ENCODE data around the gene ANXA11. TPM values are rescaled to one million over a fixed set of nuclear protein-coding genes. Genes with fewer than 3 reads are reported as not detected.

ANXA11 gene
- total RNA-seq, 2 experiments from 2014 or later: 93.9 to 164 TPM

- POLR2A ChIA-PET: no interaction called here
- no peaks in the 10 kb centered on the region for H3K9me2 ChIP-seq (ENCODE audit: insufficient read depth, low read length)
Measured at GRCh38 chr10:80156216-80156615, 49.1 kb downstream of the ANXA11 start.

GRCh38 chr10:80155696-80156215 is 49.6 kb downstream of the ANXA11 start:
- no peaks in the 10 kb centered on the region for H3K9me2 ChIP-seq (ENCODE audit: insufficient read depth, low read length)
- intact Hi-C loops (cut with micrococcal nuclease; ENCODE audit: unreplicated experiment): no loop called here
- H3K4me1 ChIP-seq (ENCODE audit: insufficient read depth, low read length, poor library complexity, severe bottlenecking): no peaks in the 10 kb centered on the region
- TF ChIP-seq CTCF (conservative IDR thresholded peaks at IDR 0.05; ENCODE audit: low read length) (no peak), EZH2phosphoT487 (IDR thresholded peaks at IDR 0.05; ENCODE audit: borderline replicate concordance, low read depth, low read length) (no peak)
- H4K20me1 ChIP-seq (ENCODE audit: insufficient read depth, low read length): no peaks in the 10 kb centered on the region
- no peak overlapping the region for H2AFZ ChIP-seq (ENCODE audit: low read length)
- H3K4me3 ChIP-seq (ENCODE audit: low read depth, low read length, poor library complexity, severe bottlenecking): no peak overlapping the region
- H3K36me3 ChIP-seq (ENCODE audit: insufficient read depth, low read length): peaks cover 75% of the 10 kb centered on the region
- no peak overlapping the region for H3K27ac ChIP-seq (ENCODE audit: low read depth, low read length, poor library complexity, severe bottlenecking)
- no peak for DNase-seq (ENCODE audit: low spot score)
- H3K4me2 ChIP-seq (ENCODE audit: low read length): no peak overlapping the region
- BruUV-seq (replicated peaks): no TSS peak
- ChIA-PET CTCF (ENCODE audit: unreplicated experiment) (no interaction called here), POLR2A (no interaction called here)
- no peaks in the 10 kb centered on the region for H3K79me2 ChIP-seq (ENCODE audit: insufficient read depth, low read depth, low read length)
- H3K9me3 ChIP-seq (ENCODE audit: low read length): no peaks in the 10 kb centered on the region

More at GRCh38 chr10:80156216-80156615, 49.1 kb downstream of the ANXA11 start:
- intact Hi-C loops (cut with micrococcal nuclease; ENCODE audit: unreplicated experiment): no loop called here
- no peak overlapping the region for H3K27ac ChIP-seq (ENCODE audit: low read depth, low read length, poor library complexity, severe bottlenecking)
- peaks cover 74% of the 10 kb centered on the region for H3K36me3 ChIP-seq (ENCODE audit: insufficient read depth, low read length)
- H3K9me3 ChIP-seq (ENCODE audit: low read length): no peaks in the 10 kb centered on the region
- no TSS peak for BruUV-seq (replicated peaks)
- no peak overlapping the region for H3K4me3 ChIP-seq (ENCODE audit: low read depth, low read length, poor library complexity, severe bottlenecking)
- H4K20me1 ChIP-seq (ENCODE audit: insufficient read depth, low read length): no peaks in the 10 kb centered on the region
- CTCF ChIA-PET (ENCODE audit: unreplicated experiment): no interaction called here
- TF ChIP-seq CTCF (conservative IDR thresholded peaks at IDR 0.05; ENCODE audit: low read length): no peak
- no peak for TF ChIP-seq EZH2phosphoT487 (IDR thresholded peaks at IDR 0.05; ENCODE audit: borderline replicate concordance, low read depth, low read length)
- no peak overlapping the region for H2AFZ ChIP-seq (ENCODE audit: low read length)
- H3K4me1 ChIP-seq (ENCODE audit: insufficient read depth, low read length, poor library complexity, severe bottlenecking): no peaks in the 10 kb centered on the region
- DNase-seq (ENCODE audit: low spot score): no peak
- H3K4me2 ChIP-seq (ENCODE audit: low read length): no peak overlapping the region
- no peaks in the 10 kb centered on the region for H3K79me2 ChIP-seq (ENCODE audit: insufficient read depth, low read depth, low read length)

- H4K20me1 ChIP-seq (ENCODE audit: insufficient read depth, low read length): no peaks in the 10 kb centered on the region
- H3K4me3 ChIP-seq (ENCODE audit: low read depth, low read length, poor library complexity, severe bottlenecking): no peak overlapping the region
- TF ChIP-seq EZH2phosphoT487 (IDR thresholded peaks at IDR 0.05; ENCODE audit: borderline replicate concordance, low read depth, low read length) (no peak), CTCF (conservative IDR thresholded peaks at IDR 0.05; ENCODE audit: low read length) (no peak)
- BruUV-seq (replicated peaks): no TSS peak
- no peak overlapping the region for H3K4me2 ChIP-seq (ENCODE audit: low read length)
- DNase-seq (ENCODE audit: low spot score): no peak
- POLR2A ChIA-PET: no interaction called here
- H3K9me2 ChIP-seq (ENCODE audit: insufficient read depth, low read length): no peaks in the 10 kb centered on the region
- no peak overlapping the region for H3K27ac ChIP-seq (ENCODE audit: low read depth, low read length, poor library complexity, severe bottlenecking)
- H3K9me3 ChIP-seq (ENCODE audit: low read length): no peaks in the 10 kb centered on the region
- intact Hi-C loops (cut with micrococcal nuclease; ENCODE audit: unreplicated experiment): no loop called here
- CTCF ChIA-PET (ENCODE audit: unreplicated experiment): no interaction called here
- H3K4me1 ChIP-seq (ENCODE audit: insufficient read depth, low read length, poor library complexity, severe bottlenecking): no peaks in the 10 kb centered on the region
- no peaks in the 10 kb centered on the region for H3K79me2 ChIP-seq (ENCODE audit: insufficient read depth, low read depth, low read length)
- H3K36me3 ChIP-seq (ENCODE audit: insufficient read depth, low read length): peaks cover 81% of the 10 kb centered on the region
- no peak overlapping the region for H2AFZ ChIP-seq (ENCODE audit: low read length)
Measured at GRCh38 chr10:80154978-80155695, 50.2 kb downstream of the ANXA11 start.

Data from OCI-LY7 (cell line).